ENCODE measurements around the gene PIP5K1C. TPM values are rescaled to one million over a fixed set of nuclear protein-coding genes. Genes with fewer than 3 reads are reported as not detected.

Gene PIP5K1C
- total RNA-seq, 2 experiments from 2014 or later = 14.7 to 15.7 TPM

GRCh38 chr19:3690551-3691371 is 9.5 kb downstream of the PIP5K1C start:
- DNase-seq = peak; percentile 35

DNA sequence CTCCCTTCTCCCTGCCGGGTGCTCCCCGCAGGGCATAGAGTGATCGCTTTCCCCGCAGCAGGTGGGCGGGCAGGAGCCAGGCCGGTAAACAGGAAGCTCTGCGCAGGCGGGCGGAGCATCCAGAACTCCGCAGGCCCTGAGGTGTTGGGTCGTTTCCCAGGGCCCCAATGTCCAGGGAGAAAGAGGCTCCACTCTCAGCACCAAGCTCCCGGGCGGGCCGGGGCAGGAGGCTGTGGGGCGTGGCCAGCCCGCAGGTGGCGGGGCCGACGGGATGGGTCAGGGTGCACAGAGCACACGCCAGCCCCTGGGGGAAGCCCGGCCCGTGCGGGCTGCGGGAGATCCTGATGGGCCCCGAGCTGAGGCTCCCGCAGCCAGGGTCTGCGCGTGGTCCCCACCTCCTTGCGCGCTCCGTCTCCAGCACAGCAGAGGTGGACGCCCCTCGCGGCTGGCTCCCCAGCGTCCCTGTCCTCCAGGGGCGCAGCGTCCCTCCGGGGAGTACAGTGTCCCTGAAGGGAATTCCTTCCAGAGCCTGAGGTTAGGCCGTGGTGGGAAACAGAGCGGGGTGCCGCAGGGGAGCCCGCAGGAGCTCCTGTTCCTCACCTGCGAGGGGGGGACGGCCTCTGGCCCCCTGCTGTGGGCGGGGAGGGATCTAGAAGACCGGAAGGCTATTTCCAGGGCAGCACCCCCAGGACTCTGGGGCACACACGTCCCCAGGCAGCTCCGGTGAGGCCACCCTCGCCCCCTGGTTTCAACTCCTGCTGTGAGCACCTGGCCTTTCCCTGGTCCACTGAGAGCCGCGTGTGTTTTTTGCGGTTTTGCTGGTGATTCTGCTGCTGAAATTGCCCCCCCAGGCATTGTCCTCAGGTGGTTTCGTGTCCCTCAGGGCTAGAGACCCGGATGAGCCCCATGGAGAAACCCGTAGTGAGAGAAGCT is 12.2 kb downstream of the PIP5K1C start:
- Mint-ChIP-seq H3K4me1 (ENCODE audit: low read depth) (peaks cover 34% of the 10 kb centered on the region), H3K27ac (peak overlapping the region; percentile 51), H3K9me3 (peaks cover 6% of the 10 kb centered on the region), H3K36me3 (peaks cover 18% of the 10 kb centered on the region), H3K4me3 (peak overlapping the region; percentile 51), H3K27me3 (no peaks in the 10 kb centered on the region)
- ChIA-PET POLR2A (interaction anchor here (1.4 kb wide), 1 partner anchor 12 kb away, joined by 5 read pairs; the partner anchor contains the start of gene PIP5K1C), CTCF (interaction anchor here (1.4 to 5.8 kb wide), 3 partner anchors 9 to 22 kb away, joined by 4 to 39 read pairs (median 7); partner anchors contain the start of gene PIP5K1C)
- DNase-seq = peak; percentile 69
- intact Hi-C loops (cut with micrococcal nuclease) = no loop called here

More at GRCh38 chr19:3690551-3691371, 9.5 kb downstream of the PIP5K1C start:
- CTCF ChIA-PET = interaction anchor here (0.6 to 5.8 kb wide), 9 partner anchors 10 to 144 kb away, joined by 3 to 39 read pairs (median 4); partner anchors contain the start of genes PIP5K1C and TJP3
- Mint-ChIP-seq H3K27me3 (no peaks in the 10 kb centered on the region), H3K9me3 (no peaks in the 10 kb centered on the region), H3K27ac (peak overlapping the region; percentile 19), H3K4me3 (no peak overlapping the region), H3K36me3 (peaks cover 5% of the 10 kb centered on the region), H3K4me1 (ENCODE audit: low read depth) (peaks cover 34% of the 10 kb centered on the region)
- intact Hi-C loops (cut with micrococcal nuclease) = loop anchor here (2.0 kb wide), 1 partner anchor 20 kb away; no protein-coding TSS in a partner anchor
- POLR2A ChIA-PET = interaction anchor here (0.9 to 1.3 kb wide), 2 partner anchors 19 to 136 kb away, joined by 4 to 5 read pairs; no protein-coding TSS in a partner anchor

GRCh38 chr19:3687393-3687773 is 12.9 kb downstream of the PIP5K1C start:
- DNase-seq = no peak
- POLR2A ChIA-PET = interaction anchor here (1.4 kb wide), 1 partner anchor 13 kb away, joined by 5 read pairs; the partner anchor contains the start of gene PIP5K1C
- no peaks in the 10 kb centered on the region for H3K27me3 Mint-ChIP-seq
- intact Hi-C loops (cut with micrococcal nuclease) = no loop called here
- H3K9me3 Mint-ChIP-seq = peaks cover 6% of the 10 kb centered on the region
- peaks cover 34% of the 10 kb centered on the region for H3K4me1 Mint-ChIP-seq (ENCODE audit: low read depth)
- CTCF ChIA-PET = interaction anchor here (1.4 to 5.8 kb wide), 3 partner anchors 10 to 21 kb away, joined by 4 to 39 read pairs (median 7); partner anchors contain the start of gene PIP5K1C
- H3K27ac Mint-ChIP-seq = peak overlapping the region; percentile 51
- peaks cover 18% of the 10 kb centered on the region for H3K36me3 Mint-ChIP-seq
- H3K4me3 Mint-ChIP-seq = peak overlapping the region; percentile 57

- intact Hi-C loops (cut with micrococcal nuclease) = no loop called here
- peaks cover 6% of the 10 kb centered on the region for H3K9me3 Mint-ChIP-seq
- no peak for DNase-seq
- peaks cover 18% of the 10 kb centered on the region for H3K4me1 Mint-ChIP-seq (ENCODE audit: low read depth)
- no peaks in the 10 kb centered on the region for H3K27me3 Mint-ChIP-seq
- ChIA-PET CTCF (no interaction called here), POLR2A (no interaction called here)
- peaks cover 16% of the 10 kb centered on the region for H3K36me3 Mint-ChIP-seq
- H3K4me3 Mint-ChIP-seq = no peak overlapping the region
- no peak overlapping the region for H3K27ac Mint-ChIP-seq
Observed at GRCh38 chr19:3684817-3685410, 15.4 kb downstream of the PIP5K1C start.

GRCh38 chr19:3684054-3684816 is 16.0 kb downstream of the PIP5K1C start:
- intact Hi-C loops (cut with micrococcal nuclease) = no loop called here
- H3K4me3 Mint-ChIP-seq = no peak overlapping the region
- no peak overlapping the region for H3K27ac Mint-ChIP-seq
- H3K4me1 Mint-ChIP-seq (ENCODE audit: low read depth) = peaks cover 13% of the 10 kb centered on the region
- peaks cover 13% of the 10 kb centered on the region for H3K36me3 Mint-ChIP-seq
- ChIA-PET CTCF (no interaction called here), POLR2A (no interaction called here)
- peaks cover 6% of the 10 kb centered on the region for H3K9me3 Mint-ChIP-seq
- no peak for DNase-seq
- no peaks in the 10 kb centered on the region for H3K27me3 Mint-ChIP-seq

DNA sequence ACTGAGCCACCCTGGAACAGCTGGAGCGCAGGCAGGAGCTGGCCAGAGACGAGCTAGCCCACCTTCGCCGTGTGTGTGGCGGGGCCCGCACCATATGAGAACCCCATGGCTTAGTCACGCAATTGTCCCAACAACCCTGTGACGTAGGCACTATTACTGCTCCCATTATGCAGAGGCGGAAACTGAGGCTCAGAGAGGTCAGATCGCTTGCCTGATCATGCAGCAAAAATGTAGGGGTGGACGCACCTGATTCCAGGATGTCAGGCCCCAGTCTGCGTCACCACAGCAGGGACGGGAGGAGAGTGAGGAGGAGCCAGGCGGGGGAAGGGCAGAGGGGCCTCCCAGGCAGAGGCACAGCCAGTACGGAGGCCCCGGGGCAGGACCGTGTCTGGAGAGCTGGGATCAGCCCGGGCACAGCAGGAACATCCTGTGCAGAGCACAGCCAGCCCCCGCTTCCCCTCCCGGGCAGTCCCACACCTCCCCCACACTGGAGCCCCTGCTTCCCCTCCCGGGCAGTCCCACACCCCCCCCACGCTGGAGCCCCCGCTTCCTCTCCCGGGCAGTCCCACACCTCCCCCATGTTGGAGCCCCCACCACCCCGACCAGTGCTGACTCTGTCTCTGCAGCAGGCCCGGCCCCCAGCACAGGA is 16.7 kb downstream of the PIP5K1C start:
- Mint-ChIP-seq H3K36me3 (peaks cover 13% of the 10 kb centered on the region), H3K9me3 (peaks cover 6% of the 10 kb centered on the region), H3K27me3 (no peaks in the 10 kb centered on the region), H3K4me3 (no peak overlapping the region), H3K4me1 (ENCODE audit: low read depth) (peaks cover 13% of the 10 kb centered on the region), H3K27ac (no peak overlapping the region)
- DNase-seq = no peak
- ChIA-PET CTCF (interaction anchor here (0.9 kb wide), 1 partner anchor 30 kb away, joined by 3 read pairs; no protein-coding TSS in a partner anchor), POLR2A (no interaction called here)
- intact Hi-C loops (cut with micrococcal nuclease) = no loop called here

- ChIA-PET CTCF (interaction anchor here (0.9 kb wide), 1 partner anchor 29 kb away, joined by 3 read pairs; no protein-coding TSS in a partner anchor), POLR2A (no interaction called here)
- Mint-ChIP-seq H3K27ac (no peak overlapping the region), H3K4me3 (no peak overlapping the region), H3K9me3 (peaks cover 6% of the 10 kb centered on the region), H3K4me1 (ENCODE audit: low read depth) (peaks cover 10% of the 10 kb centered on the region), H3K27me3 (no peaks in the 10 kb centered on the region), H3K36me3 (peaks cover 13% of the 10 kb centered on the region)
- DNase-seq = no peak
- intact Hi-C loops (cut with micrococcal nuclease) = no loop called here
Observed at GRCh38 chr19:3682741-3683404, 17.4 kb downstream of the PIP5K1C start.

- Mint-ChIP-seq H3K9me3 (peaks cover 6% of the 10 kb centered on the region), H3K27ac (no peak overlapping the region), H3K4me3 (no peak overlapping the region), H3K4me1 (ENCODE audit: low read depth) (peaks cover 7% of the 10 kb centered on the region), H3K36me3 (peaks cover 13% of the 10 kb centered on the region), H3K27me3 (no peaks in the 10 kb centered on the region)
- DNase-seq = no peak
- CTCF ChIA-PET = interaction anchor here (0.9 kb wide), 1 partner anchor 29 kb away, joined by 3 read pairs; no protein-coding TSS in a partner anchor
- POLR2A ChIA-PET = no interaction called here
- intact Hi-C loops (cut with micrococcal nuclease) = no loop called here
Observed at GRCh38 chr19:3682286-3682685, 18.0 kb downstream of the PIP5K1C start.

GRCh38 chr19:3680939-3681338 is 19.3 kb downstream of the PIP5K1C start:
- peaks cover 13% of the 10 kb centered on the region for H3K36me3 Mint-ChIP-seq
- peaks cover 6% of the 10 kb centered on the region for H3K9me3 Mint-ChIP-seq
- DNase-seq = no peak
- intact Hi-C loops (cut with micrococcal nuclease) = no loop called here
- no peak overlapping the region for H3K27ac Mint-ChIP-seq
- peaks cover 5% of the 10 kb centered on the region for H3K4me1 Mint-ChIP-seq (ENCODE audit: low read depth)
- H3K27me3 Mint-ChIP-seq = no peaks in the 10 kb centered on the region
- POLR2A ChIA-PET = no interaction called here
- CTCF ChIA-PET = interaction anchor here (0.7 kb wide), 1 partner anchor 474 kb away, joined by 3 read pairs; no protein-coding TSS in a partner anchor
- no peak overlapping the region for H3K4me3 Mint-ChIP-seq

DNA sequence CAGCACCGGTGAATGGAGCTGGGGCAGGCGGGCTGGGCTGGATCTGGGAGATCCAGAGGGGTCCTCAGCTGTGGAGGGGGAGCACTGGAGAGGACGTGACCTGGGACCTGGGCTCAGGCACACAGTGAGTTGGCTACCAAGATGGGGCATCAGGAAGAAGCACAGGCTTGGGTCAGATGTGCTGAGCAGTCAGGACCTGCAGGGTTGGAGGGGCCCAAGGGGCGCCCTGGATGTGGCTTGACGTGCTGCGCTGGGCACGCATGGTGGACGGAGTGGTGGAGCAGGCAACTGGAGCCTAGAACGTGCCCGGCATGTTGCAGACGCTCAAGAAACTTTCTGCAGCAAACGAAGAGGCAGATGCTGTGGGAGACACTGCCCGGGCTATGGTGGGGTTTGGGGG is 20.7 kb downstream of the PIP5K1C start:
- H3K4me3 Mint-ChIP-seq = no peak overlapping the region
- DNase-seq = no peak
- H3K27me3 Mint-ChIP-seq = no peaks in the 10 kb centered on the region
- no peak overlapping the region for H3K27ac Mint-ChIP-seq
- intact Hi-C loops (cut with micrococcal nuclease) = no loop called here
- ChIA-PET CTCF (no interaction called here), POLR2A (no interaction called here)
- H3K36me3 Mint-ChIP-seq = peaks cover 10% of the 10 kb centered on the region
- H3K9me3 Mint-ChIP-seq = peaks cover 6% of the 10 kb centered on the region
- H3K4me1 Mint-ChIP-seq (ENCODE audit: low read depth) = peaks cover 5% of the 10 kb centered on the region

Measured in activated CD4-positive, alpha-beta memory T cell treated with anti-CD3 and anti-CD28 coated beads for 36 hours (primary cell).